GM12874 (cell line): ENCODE data around the gene ATP4B.

Experiments
- TF ChIP-seq, protein P1 (sequence below): IDR thresholded peaks from 2 replicates; pipeline ENCODE4 v1.5.1; 2011; ENCODE audit warnings: low read depth, mild to moderate bottlenecking, control low read depth, low read length, moderate library complexity; ENCODE audit not compliant: insufficient read depth

The ATP4B gene

DNA sequence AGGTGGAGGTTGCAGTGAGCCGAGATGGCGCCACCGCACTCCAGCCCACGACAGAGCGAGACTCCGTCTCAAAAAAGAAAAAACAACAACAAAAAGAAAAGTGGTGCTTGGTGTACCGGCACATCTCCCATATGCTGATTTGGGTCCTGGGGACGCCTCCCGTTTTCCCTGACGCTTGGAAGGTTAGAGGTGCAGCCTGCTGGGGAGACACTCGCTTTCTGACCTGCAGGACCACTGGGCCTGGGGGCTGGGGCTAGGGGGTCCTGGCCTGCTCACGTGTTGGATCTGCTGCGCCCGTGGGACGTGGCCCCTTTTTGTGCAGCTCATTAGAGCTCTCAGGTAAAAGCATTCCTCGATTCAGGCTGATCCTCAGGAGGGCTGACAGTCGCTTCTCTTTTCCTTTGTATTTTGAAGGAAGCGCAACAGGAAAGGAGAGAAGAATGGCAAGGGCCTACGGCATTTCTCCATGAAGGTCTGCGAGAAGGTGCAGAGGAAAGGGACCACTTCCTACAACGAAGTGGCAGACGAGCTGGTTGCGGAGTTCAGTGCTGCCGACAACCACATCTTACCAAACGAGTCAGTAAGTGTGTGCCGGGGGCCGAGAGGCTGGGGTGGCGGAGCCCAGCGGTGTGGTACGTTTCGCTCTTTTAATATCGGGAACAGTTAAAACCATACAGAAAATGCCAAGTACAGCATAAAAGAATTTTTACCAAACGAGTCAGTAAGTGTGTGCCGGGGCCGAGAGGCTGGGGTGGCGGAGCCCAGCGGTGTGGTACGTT is 25.1 kb downstream of the ATP4B start:
- TF ChIP-seq, protein P1, sequence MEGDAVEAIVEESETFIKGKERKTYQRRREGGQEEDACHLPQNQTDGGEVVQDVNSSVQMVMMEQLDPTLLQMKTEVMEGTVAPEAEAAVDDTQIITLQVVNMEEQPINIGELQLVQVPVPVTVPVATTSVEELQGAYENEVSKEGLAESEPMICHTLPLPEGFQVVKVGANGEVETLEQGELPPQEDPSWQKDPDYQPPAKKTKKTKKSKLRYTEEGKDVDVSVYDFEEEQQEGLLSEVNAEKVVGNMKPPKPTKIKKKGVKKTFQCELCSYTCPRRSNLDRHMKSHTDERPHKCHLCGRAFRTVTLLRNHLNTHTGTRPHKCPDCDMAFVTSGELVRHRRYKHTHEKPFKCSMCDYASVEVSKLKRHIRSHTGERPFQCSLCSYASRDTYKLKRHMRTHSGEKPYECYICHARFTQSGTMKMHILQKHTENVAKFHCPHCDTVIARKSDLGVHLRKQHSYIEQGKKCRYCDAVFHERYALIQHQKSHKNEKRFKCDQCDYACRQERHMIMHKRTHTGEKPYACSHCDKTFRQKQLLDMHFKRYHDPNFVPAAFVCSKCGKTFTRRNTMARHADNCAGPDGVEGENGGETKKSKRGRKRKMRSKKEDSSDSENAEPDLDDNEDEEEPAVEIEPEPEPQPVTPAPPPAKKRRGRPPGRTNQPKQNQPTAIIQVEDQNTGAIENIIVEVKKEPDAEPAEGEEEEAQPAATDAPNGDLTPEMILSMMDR = no peak

DNA sequence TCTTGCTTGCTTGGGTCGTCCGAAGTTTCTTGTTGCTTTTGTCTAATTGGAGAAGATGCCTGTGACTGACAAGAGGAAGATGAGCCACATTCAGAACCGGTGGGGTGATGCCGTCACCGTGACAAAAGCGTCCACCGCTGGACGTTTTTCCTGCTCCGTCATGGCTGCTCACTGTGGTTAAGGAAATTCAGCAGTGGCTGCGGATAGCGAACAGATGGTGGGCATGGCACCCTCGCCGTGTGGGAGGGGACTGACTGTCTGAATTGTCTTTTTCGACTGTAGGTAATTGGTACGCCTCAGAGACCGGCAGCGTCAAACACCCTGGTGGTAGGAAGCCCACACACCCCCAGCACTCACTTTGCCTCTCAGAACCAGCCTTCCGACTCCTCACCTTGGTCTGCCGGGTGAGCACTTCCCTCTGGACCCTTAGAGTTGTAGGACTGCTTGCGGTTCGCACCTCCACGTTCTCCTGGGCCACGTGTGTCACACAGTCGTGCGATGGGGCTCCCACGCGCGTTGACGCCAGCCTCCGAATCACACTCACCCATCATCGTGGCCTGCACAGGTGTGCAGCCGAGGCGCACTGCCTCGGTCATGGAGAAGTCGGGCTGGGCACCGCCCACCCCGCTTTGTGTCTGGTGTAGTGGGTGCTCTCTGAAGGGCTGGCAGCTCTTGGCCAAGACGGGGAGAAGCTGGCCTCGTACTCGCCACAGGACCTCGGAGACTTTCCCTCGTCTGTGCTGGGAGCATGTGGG is 26.5 kb downstream of the ATP4B start:
- TF ChIP-seq, protein P1 = no peak

DNA sequence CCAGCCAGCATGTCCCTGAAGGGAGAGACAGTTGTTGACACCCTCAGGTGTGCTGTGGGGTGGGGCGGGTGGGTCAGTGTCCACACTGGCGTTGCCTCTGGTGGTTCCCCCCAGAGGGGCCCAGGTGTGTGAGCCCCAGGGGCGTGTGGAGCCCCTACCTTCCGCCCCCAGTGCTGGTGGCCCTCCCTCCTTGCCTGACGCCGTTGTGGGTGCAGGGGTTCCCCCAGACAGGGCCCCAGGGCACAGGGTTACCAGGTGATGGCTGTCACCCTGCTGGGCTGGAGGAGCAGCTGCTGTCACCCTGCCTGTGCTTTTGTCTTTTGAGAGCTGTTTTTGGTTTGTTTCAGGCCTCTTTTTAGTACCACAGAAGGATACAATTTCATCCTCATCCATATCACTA is 27.2 kb downstream of the ATP4B start:
- TF ChIP-seq, protein P1 = no peak

DNA sequence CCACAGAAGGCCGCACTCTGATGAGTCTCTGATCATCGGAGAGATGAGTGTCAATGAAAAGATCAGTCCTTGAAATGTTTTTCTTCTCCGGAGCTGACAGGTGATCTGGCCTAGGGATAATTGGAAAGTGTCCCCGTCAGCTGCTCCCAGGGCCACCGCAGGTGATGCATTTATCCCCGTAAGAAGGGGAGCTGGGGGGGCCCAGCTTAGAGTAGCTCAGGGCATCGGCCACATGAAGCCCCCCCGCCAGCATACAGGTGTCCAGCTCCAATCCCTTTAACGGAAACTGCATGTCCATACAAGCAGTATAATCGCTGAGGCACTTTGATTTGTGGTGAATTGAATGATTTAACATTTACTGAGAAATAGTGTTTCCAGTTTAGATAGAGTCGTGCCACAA is 27.7 kb downstream of the ATP4B start:
- TF ChIP-seq, protein P1 = no peak

DNA sequence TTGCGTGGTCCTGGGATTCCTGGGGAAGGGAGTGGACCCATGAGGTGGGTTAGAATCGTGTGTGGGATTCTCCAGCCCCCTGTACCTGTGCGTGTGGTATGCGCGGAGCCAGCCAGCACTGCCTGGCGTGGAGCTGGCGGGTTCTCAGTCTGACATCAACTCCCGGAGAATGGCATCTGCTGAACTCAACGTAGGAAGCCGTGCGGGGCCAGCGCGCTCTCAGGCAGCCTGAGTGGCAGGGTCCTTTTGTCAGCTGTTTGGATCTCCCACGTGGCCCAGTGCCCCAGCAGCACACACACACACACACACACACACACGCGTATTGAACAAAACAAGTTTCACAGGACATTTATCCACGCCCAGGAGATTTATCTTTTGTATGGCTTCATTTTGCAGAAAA is 28.1 kb downstream of the ATP4B start:
- TF ChIP-seq, protein P1 = no peak

DNA sequence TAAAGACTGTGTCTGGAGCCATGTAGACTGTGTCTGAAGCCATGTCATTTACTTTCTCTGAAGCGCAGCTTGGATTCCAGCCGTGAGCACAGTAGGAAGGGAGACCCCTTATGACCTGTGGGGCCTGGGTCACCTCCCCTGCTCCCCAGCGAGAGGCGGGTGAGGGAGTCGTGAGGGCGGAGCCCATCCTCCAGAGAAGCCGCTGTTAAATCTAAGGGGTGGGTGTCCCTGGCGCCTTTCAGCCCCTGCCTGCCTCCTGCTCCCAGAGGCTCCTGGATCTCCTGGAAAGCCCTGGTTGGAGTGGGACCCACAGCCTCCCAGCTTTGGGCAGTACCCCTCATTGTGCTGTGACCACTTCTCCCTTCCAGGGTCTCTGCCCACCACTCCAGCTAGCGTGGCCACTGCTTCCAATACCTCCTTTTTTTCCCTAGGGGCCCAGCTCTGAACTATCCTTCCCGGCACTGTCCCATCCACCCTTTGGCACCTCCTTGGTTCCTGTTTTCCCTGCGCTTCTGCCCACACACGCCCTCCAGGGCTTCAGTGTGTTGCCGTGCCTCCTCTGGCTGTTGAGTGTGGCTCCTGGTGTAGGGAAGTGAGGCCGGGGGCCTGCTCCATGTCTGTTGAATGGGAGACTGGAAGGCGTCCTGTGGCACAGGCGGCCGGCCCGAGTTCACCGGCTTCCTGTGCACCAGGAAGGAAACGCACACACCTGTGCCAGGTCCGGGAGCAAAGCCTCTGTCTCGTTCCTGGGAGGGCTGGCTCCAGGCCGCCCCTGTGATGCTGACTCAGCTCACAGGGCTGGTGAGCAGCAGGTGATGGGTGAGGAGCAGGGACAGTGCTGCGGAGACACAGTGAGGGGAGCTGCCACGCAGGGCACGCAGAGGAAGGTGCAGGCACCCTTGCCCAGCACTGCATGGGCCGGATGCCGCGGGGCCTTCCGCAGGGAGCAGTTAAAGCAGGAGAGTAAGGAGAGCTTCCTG is 29.4 kb downstream of the ATP4B start:
- TF ChIP-seq, protein P1 = no peak

DNA sequence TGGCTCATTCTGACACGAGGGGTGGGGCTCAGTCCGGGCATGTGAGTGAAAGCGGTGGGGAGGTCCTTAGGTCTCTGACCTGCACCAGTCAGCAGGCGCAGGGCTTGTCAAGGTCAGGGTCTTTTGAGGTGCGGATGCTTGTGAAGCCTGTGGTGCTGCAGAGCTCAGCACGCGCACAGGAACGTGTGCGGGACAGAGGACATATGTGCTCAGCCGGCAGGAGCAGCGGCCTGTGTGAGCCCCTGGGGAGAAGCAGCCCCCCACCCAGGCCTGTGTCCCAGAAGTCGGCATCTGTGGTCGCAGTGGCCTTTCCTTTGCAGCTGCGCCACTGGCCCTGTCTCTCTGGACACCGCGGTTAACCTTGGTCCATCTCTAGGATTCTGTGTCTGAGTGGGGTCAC is 30.9 kb downstream of the ATP4B start:
- TF ChIP-seq, protein P1 = no peak
